Measurements from ENCODE around the gene CBY2. TPM values are rescaled to one million over a fixed set of nuclear protein-coding genes. Genes with fewer than 3 reads are reported as not detected.

CBY2 gene
- total and polyA plus RNA-seq, 2 of the 4 experiments (the other 2 are of a cell fraction): not detected

- Histone ChIP-seq H3K4me2 (ENCODE audit: low read depth, low read length) (no peak overlapping the region), H2BK15ac (ENCODE audit: low read depth, low read length) (no peak overlapping the region), H3K4me1 (ENCODE audit: control insufficient read depth, insufficient read depth, low read length) (no peaks in the 10 kb centered on the region), H3K4me3 (ENCODE audit: insufficient read depth, low read depth, low read length) (no peak overlapping the region), H4K20me1 (ENCODE audit: insufficient read depth, low read length) (no peaks in the 10 kb centered on the region), H2AK9ac (replicated peaks; ENCODE audit: low read depth, low read length, poor library complexity) (no peak overlapping the region), H3K9me1 (ENCODE audit: insufficient read depth, low read length) (no peaks in the 10 kb centered on the region), H3K9me3 (ENCODE audit: control insufficient read depth, insufficient read depth, low read length) (no peaks in the 10 kb centered on the region), H2BK120ac (ENCODE audit: low read depth, low read length) (no peak overlapping the region), H2AK5ac (ENCODE audit: low read depth, low read length) (no peak overlapping the region), H3K4ac (ENCODE audit: low read depth, low read length) (no peak overlapping the region), H3K27ac (ENCODE audit: insufficient read depth, low read length) (no peak overlapping the region), H2BK5ac (ENCODE audit: low read depth, low read length, poor library complexity, severe bottlenecking) (no peak overlapping the region), H3K56ac (ENCODE audit: extremely low read depth, insufficient read depth, low read length) (no peak overlapping the region), H3K18ac (ENCODE audit: low read depth, low read length) (no peak overlapping the region), H4K5ac (ENCODE audit: low read depth, low read length) (no peak overlapping the region), H2AFZ (replicated peaks; ENCODE audit: low read length, poor library complexity) (no peak overlapping the region), H4K8ac (ENCODE audit: low read depth in 2 of 2, low read length in 2 of 2) (no peak overlapping the region), H4K91ac (ENCODE audit: insufficient read depth, low read depth, low read length) (no peak overlapping the region), H3K36me3 (ENCODE audit: control insufficient read depth, insufficient read depth, low read length) (no peaks in the 10 kb centered on the region), H3K79me1 (ENCODE audit: low read depth in 1 of 2, low read length in 2 of 2) (no peaks in the 10 kb centered on the region), H3K27me3 (ENCODE audit: control insufficient read depth, insufficient read depth, low read length) (peaks cover 5% of the 10 kb centered on the region; the same call in 1 of the 2 replicates), H3K23ac (ENCODE audit: low read depth, low read length) (no peak overlapping the region), H2BK20ac (ENCODE audit: low read depth, low read length) (no peak overlapping the region), H3K14ac (replicated peaks; ENCODE audit: low read depth, low read length) (no peak overlapping the region), H3K9ac (ENCODE audit: low read depth, low read length) (no peak overlapping the region)
- no TSS peak for BruUV-seq (replicated peaks)
- ATAC-seq (ENCODE audit: low read depth) (no peak), DNase-seq (no peak)
- in situ Hi-C loops (cut with MboI; ENCODE audit: low sequenced_read_pairs): no loop called here
- POLR2A ChIA-PET (ENCODE audit: unreplicated experiment): no interaction called here
- intact Hi-C loops (cut with micrococcal nuclease): no loop called here
- TF ChIP-seq NFE2L2 (IDR thresholded peaks at IDR 0.05; ENCODE audit: low read depth, low read length): no peak
- TF ChIP-seq CEBPB (IDR thresholded peaks at IDR 0.05; ENCODE audit: low read depth, low read length): no peak
- CTCF ChIA-PET: interaction anchor here (0.6 kb wide), 1 partner anchor 48 kb away, joined by 3 read pairs; no protein-coding TSS in a partner anchor
- dilution Hi-C loops (cut with HindIII; ENCODE audit: low sequenced_read_pairs, unreplicated experiment): no loop called here
- 100% methylated on average over 1 of the region's 4 CpGs; no CpG with 5 or more reads in 1 of the 2 experiments for WGBS, 2 experiments (ENCODE audit: extremely low coverage in 2 of 2, insufficient read length in 1 of 2)
Observed at GRCh38 chr13:45688577-45688976, 13.5 kb upstream of the CBY2 start.

Data from IMR-90 (cell line).